Chondrocyte (in vitro differentiated cells): ENCODE measurements around the gene SPEG. TPM values are rescaled to one million over a fixed set of nuclear protein-coding genes. Genes with fewer than 3 reads are reported as not detected.
A peak's percentile ranks its signal among the peaks of the same experiment; 100 is the strongest.
"Not testable (repeated sequence)": the region's sequence is repeated elsewhere in the genome, so short reads cannot be mapped to it uniquely, and the experiment has no call there.

Experiments used
- DNase-seq: peaks from one replicate; pipeline ENCODE4 v3.0.0; 2021; ENCODE audit warnings: mixed read lengths, low spot score
- H3K27ac Mint-ChIP-seq: one replicate; pipeline ENCODE4 v1.8.0; 2021; ENCODE audit warnings: mild to moderate bottlenecking, moderate library complexity, mixed read lengths; ENCODE audit not compliant: unreplicated experiment
- H3K27me3 Mint-ChIP-seq: 2 replicates; pipeline ENCODE4 v1.8.0; 2021; ENCODE audit warnings: low read depth, mixed read lengths
- H3K36me3 Mint-ChIP-seq: 2 replicates; pipeline ENCODE4 v1.8.0; 2021; ENCODE audit warnings: low read depth, mixed read lengths
- H3K4me1 Mint-ChIP-seq: 2 replicates; pipeline ENCODE4 v1.8.0; 2021; ENCODE audit warnings: low read depth, mild to moderate bottlenecking, mixed read lengths
- H3K4me3 Mint-ChIP-seq: one replicate; pipeline ENCODE4 v1.8.0; 2021; ENCODE audit warnings: mild to moderate bottlenecking, moderate library complexity, mixed read lengths; ENCODE audit not compliant: unreplicated experiment
- H3K9me3 Mint-ChIP-seq: 2 replicates; pipeline ENCODE4 v1.8.0; 2021; ENCODE audit warnings: low read depth, mixed read lengths
- total RNA-seq: library from RNA; stranded (reverse); gene quantifications from 3 replicates; pipeline ENCODE4 v1.2.1, GENCODE V29; 2021
- TF ChIP-seq, protein P1 (sequence below): fragments of 200-600 bp; sonication (generic); IDR thresholded peaks from 2 replicates; pipeline ENCODE4 v1.5.0; 2021; ENCODE audit warnings: antibody characterized with exemption, mild to moderate bottlenecking, moderate library complexity

The SPEG gene
- total RNA-seq, 1 donor from 2014 or later, result 94.9 TPM

- H3K4me1 Mint-ChIP-seq, result peaks cover 34% of the 10 kb centered on the region
Observed at GRCh38 chr2:219405451-219405850, 29.2 kb upstream of the SPEG start.

GRCh38 chr2:219405958-219406860 is 28.4 kb upstream of the SPEG start:
- Mint-ChIP-seq H3K4me1 (peaks cover 34% of the 10 kb centered on the region), H3K27me3 (no peaks in the 10 kb centered on the region), H3K27ac (peak overlapping the region; percentile 67), H3K9me3 (no peaks in the 10 kb centered on the region), H3K36me3 (no peaks in the 10 kb centered on the region), H3K4me3 (no peak overlapping the region)
- TF ChIP-seq, protein P1, sequence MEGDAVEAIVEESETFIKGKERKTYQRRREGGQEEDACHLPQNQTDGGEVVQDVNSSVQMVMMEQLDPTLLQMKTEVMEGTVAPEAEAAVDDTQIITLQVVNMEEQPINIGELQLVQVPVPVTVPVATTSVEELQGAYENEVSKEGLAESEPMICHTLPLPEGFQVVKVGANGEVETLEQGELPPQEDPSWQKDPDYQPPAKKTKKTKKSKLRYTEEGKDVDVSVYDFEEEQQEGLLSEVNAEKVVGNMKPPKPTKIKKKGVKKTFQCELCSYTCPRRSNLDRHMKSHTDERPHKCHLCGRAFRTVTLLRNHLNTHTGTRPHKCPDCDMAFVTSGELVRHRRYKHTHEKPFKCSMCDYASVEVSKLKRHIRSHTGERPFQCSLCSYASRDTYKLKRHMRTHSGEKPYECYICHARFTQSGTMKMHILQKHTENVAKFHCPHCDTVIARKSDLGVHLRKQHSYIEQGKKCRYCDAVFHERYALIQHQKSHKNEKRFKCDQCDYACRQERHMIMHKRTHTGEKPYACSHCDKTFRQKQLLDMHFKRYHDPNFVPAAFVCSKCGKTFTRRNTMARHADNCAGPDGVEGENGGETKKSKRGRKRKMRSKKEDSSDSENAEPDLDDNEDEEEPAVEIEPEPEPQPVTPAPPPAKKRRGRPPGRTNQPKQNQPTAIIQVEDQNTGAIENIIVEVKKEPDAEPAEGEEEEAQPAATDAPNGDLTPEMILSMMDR, result no peak
- no peak for DNase-seq

More at GRCh38 chr2:219405451-219405850, 29.2 kb upstream of the SPEG start:
- peak; percentile 49 for DNase-seq
- no peaks in the 10 kb centered on the region for H3K36me3 Mint-ChIP-seq
- H3K27me3 Mint-ChIP-seq, result no peaks in the 10 kb centered on the region
- TF ChIP-seq, protein P1, result peak; percentile 37
- no peaks in the 10 kb centered on the region for H3K9me3 Mint-ChIP-seq
- H3K27ac Mint-ChIP-seq, result no peak overlapping the region
- H3K4me3 Mint-ChIP-seq, result no peak overlapping the region

DNA sequence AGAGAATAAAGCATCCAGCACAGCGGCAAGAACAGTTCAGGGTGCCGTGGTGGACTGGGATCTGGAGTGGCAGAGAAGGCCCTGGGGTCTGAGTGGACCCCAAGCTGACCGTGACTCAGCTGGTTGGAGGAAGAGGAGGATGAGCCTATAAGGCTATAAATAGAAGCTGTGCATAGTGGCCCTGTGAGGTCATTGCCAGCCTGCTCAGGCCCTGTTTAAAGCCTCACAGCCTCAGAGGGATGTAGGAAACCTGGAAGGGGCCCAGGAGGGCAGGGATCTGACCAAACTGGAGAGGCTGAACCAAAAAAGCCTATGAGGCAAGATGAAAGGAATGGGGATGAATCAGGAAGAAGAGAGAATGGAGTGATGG is 27.8 kb upstream of the SPEG start:
- peaks cover 2% of the 10 kb centered on the region for H3K36me3 Mint-ChIP-seq
- peak overlapping the region; percentile 67 for H3K27ac Mint-ChIP-seq
- no peaks in the 10 kb centered on the region for H3K27me3 Mint-ChIP-seq
- TF ChIP-seq, protein P1, result no peak
- no peaks in the 10 kb centered on the region for H3K9me3 Mint-ChIP-seq
- H3K4me1 Mint-ChIP-seq, result peaks cover 34% of the 10 kb centered on the region
- H3K4me3 Mint-ChIP-seq, result no peak overlapping the region
- DNase-seq, result no peak

DNA sequence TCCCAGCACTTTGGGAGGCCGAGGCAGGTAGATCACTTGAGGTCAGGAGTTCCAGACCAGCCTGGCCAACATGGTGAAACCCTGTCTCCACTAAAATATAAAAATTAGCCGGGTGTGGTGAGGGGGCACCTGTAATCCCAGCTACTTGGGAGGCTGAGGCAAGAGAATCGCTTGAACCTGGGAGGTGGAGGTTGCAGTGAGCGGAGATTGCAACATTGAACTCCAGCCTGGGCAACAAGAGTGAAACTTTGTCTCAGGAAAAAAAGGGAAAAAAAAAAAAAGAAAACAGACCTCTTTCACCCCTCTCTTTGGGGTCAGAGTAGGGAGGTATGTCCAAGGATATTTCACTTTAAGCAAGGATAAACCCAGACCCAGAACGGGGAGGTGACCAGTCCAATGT is 27.3 kb upstream of the SPEG start:
- peaks cover 34% of the 10 kb centered on the region for H3K4me1 Mint-ChIP-seq
- H3K27me3 Mint-ChIP-seq, H3K4me3 Mint-ChIP-seq, DNase-seq, H3K9me3 Mint-ChIP-seq, H3K36me3 Mint-ChIP-seq: not testable (repeated sequence)
- H3K27ac Mint-ChIP-seq, result peak overlapping the region; percentile 67

- no peaks in the 10 kb centered on the region for H3K27me3 Mint-ChIP-seq
- H3K27ac Mint-ChIP-seq, result no peak overlapping the region
- H3K4me3 Mint-ChIP-seq, result no peak overlapping the region
Observed at GRCh38 chr2:219408204-219408603, 26.4 kb upstream of the SPEG start.

More at GRCh38 chr2:219408204-219408603, 26.4 kb upstream of the SPEG start:
- Mint-ChIP-seq H3K36me3 (peaks cover 5% of the 10 kb centered on the region), H3K9me3 (peaks cover 6% of the 10 kb centered on the region), H3K4me1 (peaks cover 34% of the 10 kb centered on the region)
- no peak for DNase-seq
- TF ChIP-seq, protein P1, result no peak
